NCI-H446 treated with DMSO at 0.1 percent for 48 hours (cell line): ENCODE results near the gene CPEB2.
"Not testable (repeated sequence)": the region's sequence is repeated elsewhere in the genome, so short reads cannot be mapped to it uniquely, and the experiment has no call there.

Experiments used
- DNase-seq: peaks from one replicate; lab custom pipeline; 2025; lab: John Stamatoyannopoulos, UW

CPEB2 gene

GRCh38 chr4:15043922-15044321 is 41.6 kb downstream of the CPEB2 start:
- DNase-seq, result no peak

GRCh38 chr4:15054541-15054940 is 52.3 kb downstream of the CPEB2 start:
- no peak for DNase-seq

- DNase-seq, result no peak
These were observed 57.9 kb downstream of the CPEB2 start for GRCh38 chr4:15060213-15060612.

- DNase-seq, result no peak
These were observed 61.1 kb downstream of the CPEB2 start for GRCh38 chr4:15063341-15063740.

GRCh38 chr4:15065516-15065915 is 63.2 kb downstream of the CPEB2 start:
- no peak for DNase-seq

- DNase-seq, result no peak
These were observed 63.9 kb downstream of the CPEB2 start for GRCh38 chr4:15066140-15066539.

GRCh38 chr4:15068298-15068697 is 66.0 kb downstream of the CPEB2 start:
- no peak for DNase-seq

GRCh38 chr4:15075875-15076274 is 73.6 kb downstream of the CPEB2 start:
- no peak for DNase-seq

- no peak for DNase-seq
These were observed 75.7 kb downstream of the CPEB2 start for GRCh38 chr4:15077969-15078368.

GRCh38 chr4:15078682-15079642 is 76.7 kb downstream of the CPEB2 start:
- DNase-seq, result no peak

GRCh38 chr4:15084780-15085179 is 82.5 kb downstream of the CPEB2 start:
- DNase-seq, result no peak

- DNase-seq, result not testable (repeated sequence)
These were observed 83.5 kb downstream of the CPEB2 start for GRCh38 chr4:15085762-15086161.

GRCh38 chr4:15086259-15086658 is 84.0 kb downstream of the CPEB2 start:
- DNase-seq, result not testable (repeated sequence)

GRCh38 chr4:15088394-15089035 is 86.2 kb downstream of the CPEB2 start:
- DNase-seq, result no peak

- no peak for DNase-seq
These were observed 87.7 kb downstream of the CPEB2 start for GRCh38 chr4:15089979-15090378.

- no peak for DNase-seq
These were observed 98.1 kb downstream of the CPEB2 start for GRCh38 chr4:15100380-15100779.

- DNase-seq, result no peak
These were observed 98.9 kb downstream of the CPEB2 start for GRCh38 chr4:15100994-15101695.

- DNase-seq, result no peak
These were observed 102.5 kb downstream of the CPEB2 start for GRCh38 chr4:15104825-15105224.

GRCh38 chr4:15106399-15106798 is 104.1 kb downstream of the CPEB2 start:
- DNase-seq, result no peak

- no peak for DNase-seq
These were observed 107.3 kb downstream of the CPEB2 start for GRCh38 chr4:15109600-15109999.

- DNase-seq, result no peak
These were observed 107.9 kb downstream of the CPEB2 start for GRCh38 chr4:15110120-15110571.

GRCh38 chr4:15116509-15117079 is 114.3 kb downstream of the CPEB2 start:
- DNase-seq, result no peak
